HEK293 (cell line): ENCODE data around the gene GP9.

Experiments used
- CTCF ChIA-PET: fragments of 350-600 bp; formaldehyde crosslinking; extraction: SDS; loops from one replicate; lab custom pipeline; 2021; ENCODE audit warnings: antibody characterized with exemption; lab: Yijun Ruan, JAX
- POLR2A ChIA-PET: fragments of 300-600 bp; formaldehyde crosslinking; extraction: SDS; loops from one replicate; lab custom pipeline; 2020; ENCODE audit warnings: antibody characterized with exemption, inconsistent platforms; lab: Yijun Ruan, JAX
- H3K27ac ChIP-seq: fragments of 200-500 bp; sonication (Bioruptor generic); 2 replicates; pipeline ENCODE4 v1.5.1; 2014; ENCODE audit warnings: low read depth, low read length, control low read depth, inconsistent platforms; ENCODE audit errors: extremely low read depth
- H3K36me3 ChIP-seq, 2 experiments: fragments of 200-500 bp in 1 of 2; sonication (Bioruptor generic) in 1 of 2; 1 replicate in 1 of 2; 2 replicates in 1 of 2; pipeline ENCODE4 v1.5.1; 2014 to 2017; ENCODE audit warnings: inconsistent platforms in 2 of 2, low read length in 2 of 2; ENCODE audit not compliant: control insufficient read depth in 2 of 2, insufficient read depth in 1 of 2
- H3K4me1 ChIP-seq: fragments of 200-500 bp; sonication (Bioruptor generic); 2 replicates; pipeline ENCODE4 v1.5.1; 2014; ENCODE audit warnings: mild to moderate bottlenecking, low read length, inconsistent platforms; ENCODE audit not compliant: control insufficient read depth, insufficient read depth
- H3K4me3 ChIP-seq: 2 replicates; pipeline ENCODE4 v1.5.1; 2011; ENCODE audit warnings: low read depth, mild to moderate bottlenecking, control low read depth, low read length, moderate library complexity
- H3K9me3 ChIP-seq: fragments of 200-500 bp; sonication (Bioruptor generic); 2 replicates; pipeline ENCODE4 v1.5.1; 2014; ENCODE audit warnings: low read depth, low read length, inconsistent platforms; ENCODE audit not compliant: control insufficient read depth, insufficient read depth
- GLI2 ChIP-seq: fragments of 450-650 bp; formaldehyde crosslinking; IDR thresholded peaks from 2 replicates; pipeline ENCODE4; 2017; ENCODE audit warnings: missing biosample characterization, missing genetic modification characterization, low read depth, borderline replicate concordance
- SALL2 ChIP-seq: fragments of 450-650 bp; formaldehyde crosslinking; IDR thresholded peaks from 2 replicates; pipeline ENCODE4 v1.5.0; 2017; ENCODE audit warnings: missing biosample characterization, mild to moderate bottlenecking, missing genetic modification characterization, borderline replicate concordance
- SP3 ChIP-seq: fragments of 450-650 bp; formaldehyde crosslinking; IDR thresholded peaks from 2 replicates; pipeline ENCODE4 v1.5.1; 2016; ENCODE audit warnings: missing biosample characterization, missing genetic modification characterization
- ZFP3 ChIP-seq: fragments of 450-650 bp; formaldehyde crosslinking; IDR thresholded peaks from 2 replicates; pipeline ENCODE4 v1.5.1; 2016; ENCODE audit warnings: low read depth, missing biosample characterization, missing genetic modification characterization
- ZNF133 ChIP-seq: fragments of 450-650 bp; formaldehyde crosslinking; IDR thresholded peaks from 2 replicates; pipeline ENCODE4 v1.5.1; 2016; ENCODE audit warnings: missing biosample characterization, missing genetic modification characterization
- ZNF248 ChIP-seq: fragments of 450-650 bp; formaldehyde crosslinking; IDR thresholded peaks from 2 replicates; pipeline ENCODE4 v1.5.1; 2017; ENCODE audit warnings: missing biosample characterization, missing genetic modification characterization
- ZNF341 ChIP-seq: fragments of 450-650 bp; formaldehyde crosslinking; IDR thresholded peaks from 2 replicates; pipeline ENCODE4; 2016; ENCODE audit warnings: low read depth, missing biosample characterization, missing genetic modification characterization
- ZNF768 ChIP-seq: fragments of 450-650 bp; formaldehyde crosslinking; IDR thresholded peaks from 2 replicates; pipeline ENCODE4 v1.5.1; 2018; ENCODE audit warnings: missing biosample characterization, mild to moderate bottlenecking, missing genetic modification characterization
- ZNF792 ChIP-seq: fragments of 450-650 bp; formaldehyde crosslinking; IDR thresholded peaks from 2 replicates; pipeline ENCODE4 v1.5.1; 2016; ENCODE audit warnings: missing biosample characterization, missing genetic modification characterization
- ZNF830 ChIP-seq: fragments of 450-650 bp; IDR thresholded peaks from 2 replicates; pipeline ENCODE4 v1.5.0; 2018; ENCODE audit warnings: missing biosample characterization, missing genetic modification characterization, low read depth, mild to moderate bottlenecking, moderate library complexity
- TF ChIP-seq, protein P1 (sequence below): fragments of 450-650 bp; formaldehyde crosslinking; IDR thresholded peaks from 2 replicates; pipeline ENCODE4 v1.5.1; 2016; ENCODE audit warnings: missing biosample characterization, missing genetic modification characterization
- TF ChIP-seq, protein P2 (sequence below): fragments of 450-650 bp; formaldehyde crosslinking; IDR thresholded peaks from 2 replicates; pipeline ENCODE4 v1.5.0; 2017; ENCODE audit warnings: missing biosample characterization, missing genetic modification characterization, borderline replicate concordance
- TF ChIP-seq, protein P3 (sequence below): fragments of 450-650 bp; formaldehyde crosslinking; IDR thresholded peaks from 2 replicates; pipeline ENCODE4; 2016; ENCODE audit warnings: missing biosample characterization, missing genetic modification characterization
- TF ChIP-seq, protein P4 (sequence below): fragments of 450-650 bp; formaldehyde crosslinking; IDR thresholded peaks from 2 replicates; pipeline ENCODE4 v1.5.1; 2016; ENCODE audit warnings: missing biosample characterization, missing genetic modification characterization
- TF ChIP-seq, protein P5 (sequence below): fragments of 450-650 bp; formaldehyde crosslinking; IDR thresholded peaks from 2 replicates; pipeline ENCODE4 v1.5.1; 2017; ENCODE audit warnings: missing biosample characterization, mild to moderate bottlenecking, missing genetic modification characterization, moderate library complexity

The GP9 gene

DNA sequence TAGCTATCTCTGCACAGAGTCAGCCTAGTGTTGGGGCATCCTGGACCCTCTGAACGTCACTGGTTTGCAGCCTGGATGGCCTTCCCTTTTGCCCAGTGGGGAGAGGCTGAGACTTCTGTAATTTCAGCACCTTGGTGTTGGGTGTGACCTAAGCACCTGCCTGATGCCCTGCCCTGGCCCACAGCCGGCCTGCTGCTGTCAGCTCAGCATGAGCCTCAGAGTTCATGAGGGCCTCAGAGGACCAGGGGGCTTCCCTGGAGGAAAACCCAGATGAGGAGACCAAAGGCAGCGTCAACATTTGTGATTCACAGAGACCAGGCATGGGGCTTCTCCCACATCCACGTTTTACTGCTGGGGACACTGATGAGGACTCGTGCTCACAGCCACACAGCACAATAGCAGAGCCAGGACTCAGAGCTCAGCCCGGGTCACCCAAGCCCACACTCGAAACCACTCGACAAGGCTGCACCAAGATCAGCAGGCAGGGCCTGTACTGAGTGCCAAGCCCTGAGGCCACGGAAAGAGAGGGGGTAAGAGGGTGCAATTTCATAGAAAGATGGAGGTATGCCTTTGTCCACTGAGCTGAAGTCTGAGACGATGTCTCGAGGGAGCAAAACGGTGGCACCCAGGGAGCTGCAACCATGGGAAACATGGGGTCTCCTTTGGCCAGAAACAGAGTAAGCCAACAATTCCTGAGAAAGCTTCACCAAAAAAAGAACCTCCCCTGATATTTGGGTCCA, 9.9 kb upstream of the GP9 start:
- POLR2A ChIA-PET: no interaction called here
- TF ChIP-seq ZNF248 (tag by site-specific recombination) (no peak), SP3 (tag by site-specific recombination) (no peak), ZFP3 (tag by site-specific recombination) (no peak), ZNF768 (tag by site-specific recombination) (no peak), ZNF792 (tag by site-specific recombination) (no peak), ZNF133 (tag by site-specific recombination) (no peak), SALL2 (tag by site-specific recombination) (no peak)
- TF ChIP-seq, protein P1, sequence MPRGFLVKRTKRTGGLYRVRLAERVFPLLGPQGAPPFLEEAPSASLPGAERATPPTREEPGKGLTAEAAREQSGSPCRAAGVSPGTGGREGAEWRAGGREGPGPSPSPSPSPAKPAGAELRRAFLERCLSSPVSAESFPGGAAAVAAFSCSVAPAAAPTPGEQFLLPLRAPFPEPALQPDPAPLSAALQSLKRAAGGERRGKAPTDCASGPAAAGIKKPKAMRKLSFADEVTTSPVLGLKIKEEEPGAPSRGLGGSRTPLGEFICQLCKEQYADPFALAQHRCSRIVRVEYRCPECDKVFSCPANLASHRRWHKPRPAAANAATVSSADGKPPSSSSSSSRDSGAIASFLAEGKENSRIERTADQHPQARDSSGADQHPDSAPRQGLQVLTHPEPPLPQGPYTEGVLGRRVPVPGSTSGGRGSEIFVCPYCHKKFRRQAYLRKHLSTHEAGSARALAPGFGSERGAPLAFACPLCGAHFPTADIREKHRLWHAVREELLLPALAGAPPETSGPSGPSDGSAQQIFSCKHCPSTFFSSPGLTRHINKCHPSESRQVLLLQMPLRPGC (tag by site-specific recombination): no peak
- TF ChIP-seq, protein P2, sequence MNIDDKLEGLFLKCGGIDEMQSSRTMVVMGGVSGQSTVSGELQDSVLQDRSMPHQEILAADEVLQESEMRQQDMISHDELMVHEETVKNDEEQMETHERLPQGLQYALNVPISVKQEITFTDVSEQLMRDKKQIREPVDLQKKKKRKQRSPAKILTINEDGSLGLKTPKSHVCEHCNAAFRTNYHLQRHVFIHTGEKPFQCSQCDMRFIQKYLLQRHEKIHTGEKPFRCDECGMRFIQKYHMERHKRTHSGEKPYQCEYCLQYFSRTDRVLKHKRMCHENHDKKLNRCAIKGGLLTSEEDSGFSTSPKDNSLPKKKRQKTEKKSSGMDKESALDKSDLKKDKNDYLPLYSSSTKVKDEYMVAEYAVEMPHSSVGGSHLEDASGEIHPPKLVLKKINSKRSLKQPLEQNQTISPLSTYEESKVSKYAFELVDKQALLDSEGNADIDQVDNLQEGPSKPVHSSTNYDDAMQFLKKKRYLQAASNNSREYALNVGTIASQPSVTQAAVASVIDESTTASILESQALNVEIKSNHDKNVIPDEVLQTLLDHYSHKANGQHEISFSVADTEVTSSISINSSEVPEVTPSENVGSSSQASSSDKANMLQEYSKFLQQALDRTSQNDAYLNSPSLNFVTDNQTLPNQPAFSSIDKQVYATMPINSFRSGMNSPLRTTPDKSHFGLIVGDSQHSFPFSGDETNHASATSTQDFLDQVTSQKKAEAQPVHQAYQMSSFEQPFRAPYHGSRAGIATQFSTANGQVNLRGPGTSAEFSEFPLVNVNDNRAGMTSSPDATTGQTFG: no peak
- TF ChIP-seq, protein P3, sequence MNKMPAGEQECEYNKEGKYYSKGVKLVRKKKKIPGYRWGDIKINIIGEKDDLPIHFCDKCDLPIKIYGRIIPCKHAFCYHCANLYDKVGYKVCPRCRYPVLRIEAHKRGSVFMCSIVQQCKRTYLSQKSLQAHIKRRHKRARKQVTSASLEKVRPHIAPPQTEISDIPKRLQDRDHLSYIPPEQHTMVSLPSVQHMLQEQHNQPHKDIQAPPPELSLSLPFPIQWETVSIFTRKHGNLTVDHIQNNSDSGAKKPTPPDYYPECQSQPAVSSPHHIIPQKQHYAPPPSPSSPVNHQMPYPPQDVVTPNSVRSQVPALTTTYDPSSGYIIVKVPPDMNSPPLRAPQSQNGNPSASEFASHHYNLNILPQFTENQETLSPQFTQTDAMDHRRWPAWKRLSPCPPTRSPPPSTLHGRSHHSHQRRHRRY (tag by site-specific recombination): no peak
- TF ChIP-seq, protein P4, sequence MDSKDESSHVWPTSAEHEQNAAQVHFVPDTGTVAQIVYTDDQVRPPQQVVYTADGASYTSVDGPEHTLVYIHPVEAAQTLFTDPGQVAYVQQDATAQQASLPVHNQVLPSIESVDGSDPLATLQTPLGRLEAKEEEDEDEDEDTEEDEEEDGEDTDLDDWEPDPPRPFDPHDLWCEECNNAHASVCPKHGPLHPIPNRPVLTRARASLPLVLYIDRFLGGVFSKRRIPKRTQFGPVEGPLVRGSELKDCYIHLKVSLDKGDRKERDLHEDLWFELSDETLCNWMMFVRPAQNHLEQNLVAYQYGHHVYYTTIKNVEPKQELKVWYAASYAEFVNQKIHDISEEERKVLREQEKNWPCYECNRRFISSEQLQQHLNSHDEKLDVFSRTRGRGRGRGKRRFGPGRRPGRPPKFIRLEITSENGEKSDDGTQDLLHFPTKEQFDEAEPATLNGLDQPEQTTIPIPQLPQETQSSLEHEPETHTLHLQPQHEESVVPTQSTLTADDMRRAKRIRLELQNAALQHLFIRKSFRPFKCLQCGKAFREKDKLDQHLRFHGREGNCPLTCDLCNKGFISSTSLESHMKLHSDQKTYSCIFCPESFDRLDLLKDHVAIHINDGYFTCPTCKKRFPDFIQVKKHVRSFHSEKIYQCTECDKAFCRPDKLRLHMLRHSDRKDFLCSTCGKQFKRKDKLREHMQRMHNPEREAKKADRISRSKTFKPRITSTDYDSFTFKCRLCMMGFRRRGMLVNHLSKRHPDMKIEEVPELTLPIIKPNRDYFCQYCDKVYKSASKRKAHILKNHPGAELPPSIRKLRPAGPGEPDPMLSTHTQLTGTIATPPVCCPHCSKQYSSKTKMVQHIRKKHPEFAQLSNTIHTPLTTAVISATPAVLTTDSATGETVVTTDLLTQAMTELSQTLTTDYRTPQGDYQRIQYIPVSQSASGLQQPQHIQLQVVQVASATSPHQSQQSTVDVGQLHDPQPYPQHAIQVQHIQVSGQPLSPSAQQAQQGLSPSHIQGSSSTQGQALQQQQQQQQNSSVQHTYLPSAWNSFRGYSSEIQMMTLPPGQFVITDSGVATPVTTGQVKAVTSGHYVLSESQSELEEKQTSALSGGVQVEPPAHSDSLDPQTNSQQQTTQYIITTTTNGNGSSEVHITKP (tag by site-specific recombination): no peak
- TF ChIP-seq, protein P5, sequence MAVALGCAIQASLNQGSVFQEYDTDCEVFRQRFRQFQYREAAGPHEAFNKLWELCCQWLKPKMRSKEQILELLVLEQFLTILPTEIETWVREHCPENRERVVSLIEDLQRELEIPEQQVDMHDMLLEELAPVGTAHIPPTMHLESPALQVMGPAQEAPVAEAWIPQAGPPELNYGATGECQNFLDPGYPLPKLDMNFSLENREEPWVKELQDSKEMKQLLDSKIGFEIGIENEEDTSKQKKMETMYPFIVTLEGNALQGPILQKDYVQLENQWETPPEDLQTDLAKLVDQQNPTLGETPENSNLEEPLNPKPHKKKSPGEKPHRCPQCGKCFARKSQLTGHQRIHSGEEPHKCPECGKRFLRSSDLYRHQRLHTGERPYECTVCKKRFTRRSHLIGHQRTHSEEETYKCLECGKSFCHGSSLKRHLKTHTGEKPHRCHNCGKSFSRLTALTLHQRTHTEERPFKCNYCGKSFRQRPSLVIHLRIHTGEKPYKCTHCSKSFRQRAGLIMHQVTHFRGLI (tag by site-specific recombination): no peak

DNA sequence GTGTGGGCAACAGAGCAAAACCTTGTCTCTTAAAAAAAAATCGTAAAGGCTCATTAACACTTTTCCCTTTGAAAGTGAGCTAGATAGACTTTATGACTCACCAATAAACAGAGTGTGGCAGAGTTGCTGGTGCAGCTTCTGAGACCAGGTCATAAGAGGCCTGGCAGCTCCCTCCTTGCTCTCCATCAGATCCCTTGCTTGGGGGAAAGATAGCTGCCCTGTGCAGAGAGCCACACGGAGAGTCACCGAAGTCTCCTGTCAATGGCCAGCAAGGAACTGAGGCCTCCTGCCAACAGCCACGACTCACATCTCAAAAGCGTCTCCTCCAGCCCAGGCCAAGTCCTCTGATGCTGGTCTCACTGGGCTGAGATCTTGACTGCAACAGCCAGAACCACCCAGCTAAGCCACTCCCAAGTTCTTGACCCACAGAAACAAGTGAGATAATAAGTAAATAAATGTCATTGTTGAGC, 8.7 kb upstream of the GP9 start:
- no peak overlapping the region for H3K4me3 ChIP-seq
- H3K4me1 ChIP-seq: no peaks in the 10 kb centered on the region
- POLR2A ChIA-PET: interaction anchor here (0.6 to 1.3 kb wide), 2 partner anchors 25 to 133 kb away, joined by 3 read pairs; no protein-coding TSS in a partner anchor
- CTCF ChIA-PET: interaction anchor here (0.6 to 4.0 kb wide), 9 partner anchors 8 to 195 kb away, joined by 3 to 51 read pairs (median 5); partner anchors contain the start of gene RAB43
- no peaks in the 10 kb centered on the region for H3K9me3 ChIP-seq
- no peak overlapping the region for H3K27ac ChIP-seq
- TF ChIP-seq ZNF341 (tag by site-specific recombination) (no peak), GLI2 (tag by site-specific recombination) (no peak), ZNF830 (tag by site-specific recombination) (no peak)
- no peaks in the 10 kb centered on the region for H3K36me3 ChIP-seq

More for the DNA sequence above, 9.9 kb upstream of the GP9 start:
- no peak overlapping the region for H3K27ac ChIP-seq
- H3K4me1 ChIP-seq: no peaks in the 10 kb centered on the region
- H3K36me3 ChIP-seq: no peaks in the 10 kb centered on the region
- CTCF ChIA-PET: interaction anchor here (1.0 to 2.8 kb wide), 5 partner anchors 9 to 195 kb away, joined by 3 to 15 read pairs (median 4); no protein-coding TSS in a partner anchor
- no peak overlapping the region for H3K4me3 ChIP-seq
- no peaks in the 10 kb centered on the region for H3K9me3 ChIP-seq
